T-helper 17 cell (primary cell): ENCODE results near the gene CD302. TPM values are rescaled to one million over a fixed set of nuclear protein-coding genes. Genes with fewer than 3 reads are reported as not detected.
"Not testable (repeated sequence)": the region's sequence is repeated elsewhere in the genome, so short reads cannot be mapped to it uniquely, and the experiment has no call there.

ENCODE experiments used
- ATAC-seq: fragments of 150-1000 bp; cut with Tn5 transposase; 2 replicates; pipeline ENCODE4 v1.10.0; 2021; ENCODE audit warnings: mild to moderate bottlenecking, moderate library complexity
- DNase-seq, 3 donors: peaks; one replicate each; pipeline versions ENCODE4 v3.0.0 to v3.0.0-alpha.2; 2020 to 2021
- H3K9me3 ChIP-seq: one replicate; pipeline ENCODE4 v1.7.0; 2013; ENCODE audit warnings: low read length, mild to moderate bottlenecking; ENCODE audit not compliant: control insufficient read depth, poor library complexity, severe bottlenecking
- H3K27ac Mint-ChIP-seq: one replicate; pipeline ENCODE4 v1.8.0; 2022; ENCODE audit warnings: mild to moderate bottlenecking, moderate library complexity, mixed read lengths
- H3K27me3 Mint-ChIP-seq: one replicate; pipeline ENCODE4 v1.8.0; 2022; ENCODE audit warnings: mixed read lengths
- H3K36me3 Mint-ChIP-seq: one replicate; pipeline ENCODE4 v1.8.0; 2022; ENCODE audit warnings: low read depth, mixed read lengths
- H3K4me1 Mint-ChIP-seq: one replicate; pipeline ENCODE4 v1.8.0; 2022; ENCODE audit warnings: mild to moderate bottlenecking, mixed read lengths
- H3K4me3 Mint-ChIP-seq: one replicate; pipeline ENCODE4 v1.8.0; 2022; ENCODE audit warnings: mild to moderate bottlenecking, moderate library complexity, mixed read lengths
- total RNA-seq, 4 donors: library from RNA in 2 of 4; stranded (reverse) in 2 of 4; gene quantifications; one replicate each; pipeline ENCODE4 v1.2.3 and lab custom pipeline; 2022 to 2026

The CD302 gene
- total RNA-seq, 2 donors from 2014 or later, result 1.5 to 3.0 TPM

- not testable (repeated sequence) for DNase-seq, H3K4me3 Mint-ChIP-seq, H3K36me3 Mint-ChIP-seq, ATAC-seq, H3K9me3 ChIP-seq, H3K27me3 Mint-ChIP-seq, H3K4me1 Mint-ChIP-seq, H3K27ac Mint-ChIP-seq
These were observed 10.4 kb downstream of the CD302 start for GRCh38 chr2:159787647-159788046.

- no peak for DNase-seq
- Mint-ChIP-seq H3K4me3 (no peak overlapping the region), H3K27ac (no peak overlapping the region), H3K27me3 (no peaks in the 10 kb centered on the region), H3K4me1 (peaks cover 2% of the 10 kb centered on the region), H3K36me3 (no peaks in the 10 kb centered on the region)
- no peak for ATAC-seq
- no peaks in the 10 kb centered on the region for H3K9me3 ChIP-seq
These were observed 11.1 kb downstream of the CD302 start for GRCh38 chr2:159786938-159787337.

GRCh38 chr2:159785195-159785594 is 12.8 kb downstream of the CD302 start:
- H3K4me1 Mint-ChIP-seq, result peaks cover 2% of the 10 kb centered on the region
- H3K36me3 Mint-ChIP-seq, result no peaks in the 10 kb centered on the region
- no peaks in the 10 kb centered on the region for H3K27me3 Mint-ChIP-seq
- DNase-seq, result no peak
- no peak overlapping the region for H3K4me3 Mint-ChIP-seq
- no peak overlapping the region for H3K27ac Mint-ChIP-seq
- no peak for ATAC-seq
- H3K9me3 ChIP-seq, result no peaks in the 10 kb centered on the region

GRCh38 chr2:159784744-159785143 is 13.3 kb downstream of the CD302 start:
- not testable (repeated sequence) for ATAC-seq, H3K36me3 Mint-ChIP-seq, H3K27me3 Mint-ChIP-seq, H3K9me3 ChIP-seq, DNase-seq, H3K4me3 Mint-ChIP-seq, H3K27ac Mint-ChIP-seq, H3K4me1 Mint-ChIP-seq

GRCh38 chr2:159783556-159783955 is 14.5 kb downstream of the CD302 start:
- ATAC-seq (no peak), DNase-seq (no peak)
- H3K27ac Mint-ChIP-seq, result no peak overlapping the region
- H3K27me3 Mint-ChIP-seq, result no peaks in the 10 kb centered on the region
- no peaks in the 10 kb centered on the region for H3K36me3 Mint-ChIP-seq
- no peaks in the 10 kb centered on the region for H3K9me3 ChIP-seq
- no peak overlapping the region for H3K4me3 Mint-ChIP-seq
- H3K4me1 Mint-ChIP-seq, result peaks cover 4% of the 10 kb centered on the region

- H3K27me3 Mint-ChIP-seq, result no peaks in the 10 kb centered on the region
- no peaks in the 10 kb centered on the region for H3K9me3 ChIP-seq
- H3K36me3 Mint-ChIP-seq, result no peaks in the 10 kb centered on the region
- DNase-seq, result no peak
- peaks cover 13% of the 10 kb centered on the region for H3K4me1 Mint-ChIP-seq
- no peak overlapping the region for H3K27ac Mint-ChIP-seq
- ATAC-seq, result no peak
- H3K4me3 Mint-ChIP-seq, result no peak overlapping the region
These were observed 21.7 kb downstream of the CD302 start for GRCh38 chr2:159776321-159776720.

- peak overlapping the region; percentile 44 for H3K27ac Mint-ChIP-seq
- H3K4me1 Mint-ChIP-seq, result peaks cover 13% of the 10 kb centered on the region
- no peak for DNase-seq
- no peak overlapping the region for H3K4me3 Mint-ChIP-seq
- no peaks in the 10 kb centered on the region for H3K9me3 ChIP-seq
- H3K27me3 Mint-ChIP-seq, result no peaks in the 10 kb centered on the region
- no peak for ATAC-seq
- H3K36me3 Mint-ChIP-seq, result no peaks in the 10 kb centered on the region
These were observed 23.0 kb downstream of the CD302 start for GRCh38 chr2:159775021-159775420.

GRCh38 chr2:159774370-159774990 is 23.5 kb downstream of the CD302 start:
- Mint-ChIP-seq H3K36me3 (no peaks in the 10 kb centered on the region), H3K27me3 (no peaks in the 10 kb centered on the region), H3K4me1 (peaks cover 11% of the 10 kb centered on the region), H3K4me3 (no peak overlapping the region), H3K27ac (peak overlapping the region; percentile 44)
- no peaks in the 10 kb centered on the region for H3K9me3 ChIP-seq
- DNase-seq (no peak), ATAC-seq (no peak)

GRCh38 chr2:159773886-159774285 is 24.1 kb downstream of the CD302 start:
- Mint-ChIP-seq H3K4me3 (no peak overlapping the region), H3K27ac (no peak overlapping the region)

GRCh38 chr2:159773426-159773825 is 24.6 kb downstream of the CD302 start:
- DNase-seq, result no peak
- Mint-ChIP-seq H3K27me3 (no peaks in the 10 kb centered on the region), H3K27ac (peak overlapping the region; percentile 41), H3K4me1 (peaks cover 11% of the 10 kb centered on the region), H3K4me3 (no peak overlapping the region), H3K36me3 (no peaks in the 10 kb centered on the region)
- no peaks in the 10 kb centered on the region for H3K9me3 ChIP-seq
- ATAC-seq, result no peak

More at GRCh38 chr2:159773886-159774285, 24.1 kb downstream of the CD302 start:
- no peaks in the 10 kb centered on the region for H3K36me3 Mint-ChIP-seq
- peaks cover 11% of the 10 kb centered on the region for H3K4me1 Mint-ChIP-seq
- ATAC-seq, result no peak
- no peaks in the 10 kb centered on the region for H3K27me3 Mint-ChIP-seq
- no peaks in the 10 kb centered on the region for H3K9me3 ChIP-seq
- DNase-seq, result no peak

- no peaks in the 10 kb centered on the region for H3K27me3 Mint-ChIP-seq
- H3K27ac Mint-ChIP-seq, result peak overlapping the region; percentile 11
- ATAC-seq (no peak), DNase-seq (no peak)
- H3K4me1 Mint-ChIP-seq, result peaks cover 7% of the 10 kb centered on the region
- no peaks in the 10 kb centered on the region for H3K9me3 ChIP-seq
- H3K36me3 Mint-ChIP-seq, result peaks cover 2% of the 10 kb centered on the region
- H3K4me3 Mint-ChIP-seq, result no peak overlapping the region
These were observed 28.9 kb downstream of the CD302 start for GRCh38 chr2:159769147-159769546.

GRCh38 chr2:159762075-159762474 is 35.9 kb downstream of the CD302 start:
- H3K4me3 Mint-ChIP-seq, result no peak overlapping the region
- ATAC-seq (no peak), DNase-seq (no peak)
- no peaks in the 10 kb centered on the region for H3K27me3 Mint-ChIP-seq
- H3K36me3 Mint-ChIP-seq, result peaks cover 9% of the 10 kb centered on the region
- peaks cover 15% of the 10 kb centered on the region for H3K4me1 Mint-ChIP-seq
- H3K27ac Mint-ChIP-seq, result no peak overlapping the region
- H3K9me3 ChIP-seq, result no peaks in the 10 kb centered on the region

- H3K9me3 ChIP-seq, result no peaks in the 10 kb centered on the region
- H3K4me1 Mint-ChIP-seq, result peaks cover 14% of the 10 kb centered on the region
- peaks cover 9% of the 10 kb centered on the region for H3K36me3 Mint-ChIP-seq
- no peak overlapping the region for H3K4me3 Mint-ChIP-seq
- H3K27me3 Mint-ChIP-seq, result no peaks in the 10 kb centered on the region
- peak overlapping the region; percentile 16 for H3K27ac Mint-ChIP-seq
- ATAC-seq (no peak), DNase-seq (no peak)
These were observed 37.7 kb downstream of the CD302 start for GRCh38 chr2:159760326-159760725.

GRCh38 chr2:159759577-159759976 is 38.4 kb downstream of the CD302 start:
- H3K27me3 Mint-ChIP-seq, result no peaks in the 10 kb centered on the region
- H3K36me3 Mint-ChIP-seq, result peaks cover 9% of the 10 kb centered on the region
- H3K9me3 ChIP-seq, result no peaks in the 10 kb centered on the region
- peaks cover 13% of the 10 kb centered on the region for H3K4me1 Mint-ChIP-seq
- DNase-seq (no peak), ATAC-seq (no peak)
- no peak overlapping the region for H3K27ac Mint-ChIP-seq
- H3K4me3 Mint-ChIP-seq, result no peak overlapping the region
